GM12872 (cell line): Measurements from ENCODE around the gene PRSS57.

Experiments
- TF ChIP-seq, protein P1 (sequence below): IDR thresholded peaks from 3 replicates; pipeline ENCODE4 v1.5.1; 2011; ENCODE audit warnings: low read depth, mild to moderate bottlenecking, low read length, moderate library complexity; ENCODE audit not compliant: insufficient read depth

Gene PRSS57

DNA sequence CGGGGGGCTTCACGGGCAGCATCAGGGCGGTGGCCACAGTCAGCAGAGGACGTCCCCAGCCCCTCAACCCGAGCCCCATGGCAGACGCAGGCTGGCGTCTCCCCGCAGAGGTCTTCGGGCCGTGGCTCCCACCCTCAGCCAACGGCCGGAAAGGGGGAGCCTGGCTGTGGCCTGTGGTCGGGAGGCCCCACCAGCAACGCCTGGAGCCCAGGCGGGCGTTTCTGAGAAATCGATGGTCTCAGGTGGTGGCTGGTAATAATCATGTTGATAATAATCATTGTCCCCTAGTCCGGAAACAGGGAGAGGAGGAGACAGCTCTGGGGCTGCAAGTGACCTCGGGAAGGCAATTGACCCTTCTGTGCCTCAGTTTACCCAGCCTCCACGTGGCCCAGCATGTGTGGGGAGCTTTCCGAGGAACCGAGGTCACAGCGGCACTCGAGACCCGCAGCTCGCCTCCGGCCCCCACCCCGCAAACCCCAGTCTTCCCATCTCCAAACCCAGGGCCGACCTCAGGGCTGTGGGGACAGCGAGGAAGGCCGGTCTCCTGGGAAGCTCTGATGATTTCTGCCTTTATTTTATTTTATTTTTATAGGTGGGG, at the start of gene PRSS57:
TSS of gene PRSS57 (minus strand) at position 101 of the 598 bp plus-strand sequence. CDS start at position 79, 22 bp downstream.
- TF ChIP-seq, protein P1, sequence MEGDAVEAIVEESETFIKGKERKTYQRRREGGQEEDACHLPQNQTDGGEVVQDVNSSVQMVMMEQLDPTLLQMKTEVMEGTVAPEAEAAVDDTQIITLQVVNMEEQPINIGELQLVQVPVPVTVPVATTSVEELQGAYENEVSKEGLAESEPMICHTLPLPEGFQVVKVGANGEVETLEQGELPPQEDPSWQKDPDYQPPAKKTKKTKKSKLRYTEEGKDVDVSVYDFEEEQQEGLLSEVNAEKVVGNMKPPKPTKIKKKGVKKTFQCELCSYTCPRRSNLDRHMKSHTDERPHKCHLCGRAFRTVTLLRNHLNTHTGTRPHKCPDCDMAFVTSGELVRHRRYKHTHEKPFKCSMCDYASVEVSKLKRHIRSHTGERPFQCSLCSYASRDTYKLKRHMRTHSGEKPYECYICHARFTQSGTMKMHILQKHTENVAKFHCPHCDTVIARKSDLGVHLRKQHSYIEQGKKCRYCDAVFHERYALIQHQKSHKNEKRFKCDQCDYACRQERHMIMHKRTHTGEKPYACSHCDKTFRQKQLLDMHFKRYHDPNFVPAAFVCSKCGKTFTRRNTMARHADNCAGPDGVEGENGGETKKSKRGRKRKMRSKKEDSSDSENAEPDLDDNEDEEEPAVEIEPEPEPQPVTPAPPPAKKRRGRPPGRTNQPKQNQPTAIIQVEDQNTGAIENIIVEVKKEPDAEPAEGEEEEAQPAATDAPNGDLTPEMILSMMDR, result no peak

GRCh38 chr19:743168-743687, 48.0 kb upstream of the PRSS57 start:
- TF ChIP-seq, protein P1, result no peak

- TF ChIP-seq, protein P1, result no peak
Observed at GRCh38 chr19:742540-743075, 47.4 kb upstream of the PRSS57 start.

DNA sequence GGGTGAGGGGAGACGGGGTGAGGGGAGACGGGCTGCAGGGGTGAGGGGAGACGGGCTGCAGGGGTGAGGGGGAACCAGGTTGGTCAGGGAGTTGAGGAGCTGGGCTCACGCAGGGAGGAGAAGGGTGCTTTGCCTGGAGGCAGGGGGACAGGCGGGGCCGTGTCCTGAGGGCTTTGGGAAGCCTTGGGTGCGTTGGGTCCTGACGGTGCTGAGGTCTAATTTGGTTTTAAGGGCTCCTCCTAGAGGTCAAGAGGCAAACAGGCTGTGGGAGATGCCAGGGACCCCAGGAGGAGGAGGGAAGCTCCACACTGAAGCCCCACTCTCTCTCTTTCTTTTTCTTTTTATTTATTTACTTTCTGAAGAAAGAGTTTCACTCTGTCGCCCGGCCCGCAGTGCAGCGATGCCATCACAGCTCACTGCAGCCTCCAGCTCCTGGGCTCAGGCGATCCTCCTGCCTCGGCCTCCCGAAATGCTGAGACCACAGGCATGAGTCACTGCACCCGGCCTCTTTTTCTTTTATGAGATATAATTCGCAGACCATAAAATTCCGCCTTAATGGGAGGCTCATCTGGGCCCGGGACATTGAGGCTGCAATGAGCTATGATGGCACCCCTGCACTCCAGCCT, 46.4 kb upstream of the PRSS57 start:
- TF ChIP-seq, protein P1, result 0 out of 3 replicates have a peak, but pooled peaks have one; percentile 26

- TF ChIP-seq, protein P1, result no peak
Observed at GRCh38 chr19:739998-740715, 44.9 kb upstream of the PRSS57 start.

GRCh38 chr19:738509-739128, 43.4 kb upstream of the PRSS57 start:
- TF ChIP-seq, protein P1, result no peak

DNA sequence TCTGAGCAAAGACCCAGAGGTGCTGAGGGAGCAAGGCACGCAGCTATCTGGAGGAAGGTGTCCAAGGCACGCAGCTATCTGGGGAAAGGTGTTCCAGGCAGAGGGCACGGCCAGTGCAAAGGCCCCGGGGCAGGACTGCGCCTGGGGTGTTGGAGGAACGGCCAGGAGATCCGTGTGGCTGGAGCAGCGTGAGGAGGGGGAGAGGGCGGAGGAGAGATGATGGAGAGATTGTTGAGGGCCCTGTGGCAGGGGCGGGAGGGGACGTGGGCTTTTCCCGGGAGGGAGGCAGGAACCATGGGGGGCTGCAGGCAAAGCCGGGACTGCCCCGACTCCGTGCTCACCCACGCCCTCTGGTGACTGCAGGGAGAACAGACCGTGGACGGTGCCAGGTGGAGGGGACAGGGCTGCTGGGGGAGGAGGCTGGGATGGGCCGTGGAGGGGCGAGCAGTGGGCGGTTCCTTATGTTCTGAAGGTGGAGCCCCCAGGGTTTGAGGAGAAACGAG, 42.4 kb upstream of the PRSS57 start:
- TF ChIP-seq, protein P1, result peak; percentile 73
